RWPE1 (cell line): ENCODE data around the gene ARHGAP24.

Experiments used
- CTCF ChIA-PET: fragments of 350-600 bp; sonication (Branson Sonifier 250); formaldehyde crosslinking; extraction: SDS; loops from one replicate; lab custom pipeline; 2021; lab: Yijun Ruan, JAX
- POLR2A ChIA-PET: fragments of 400-600 bp; formaldehyde crosslinking; extraction: SDS; loops from one replicate; lab custom pipeline; 2020; ENCODE audit warnings: antibody characterized with exemption; ENCODE audit not compliant: low non-redundant PET; lab: Yijun Ruan, JAX
- DNase-seq: peaks from one replicate; pipeline ENCODE4 v3.0.0; 2012; ENCODE audit warnings: low spot score
- H3K27ac ChIP-seq: fragments of 450-650 bp; 2 replicates; pipeline ENCODE4 v1.5.1; 2017
- TF ChIP-seq, protein P1 (sequence below): fragments of 450-650 bp; conservative IDR thresholded peaks from 2 replicates; pipeline ENCODE4 v1.5.1; 2017; ENCODE audit warnings: low read depth, mild to moderate bottlenecking

The ARHGAP24 gene

DNA sequence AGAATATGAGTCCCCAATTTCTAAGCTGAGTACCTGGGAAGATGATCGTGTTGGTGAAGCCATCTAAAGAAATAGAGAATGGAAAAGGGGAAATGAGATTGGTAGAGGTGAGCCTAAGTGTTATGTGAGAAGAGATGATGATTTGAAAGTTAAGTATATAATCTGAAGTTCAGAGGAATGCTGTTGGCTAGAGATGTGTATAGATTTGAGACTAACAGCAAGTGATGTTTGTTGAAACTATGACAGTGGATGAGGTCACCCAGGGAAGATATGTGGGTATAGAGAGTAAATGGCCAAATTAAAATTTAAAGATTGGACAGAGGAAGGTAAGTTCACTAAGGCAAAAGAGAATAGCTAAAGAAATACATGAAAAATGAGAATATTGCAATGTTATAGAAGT lies 560.7 kb downstream of the ARHGAP24 start:
- no peak overlapping the region for H3K27ac ChIP-seq
- no peak for DNase-seq
- TF ChIP-seq, protein P1, sequence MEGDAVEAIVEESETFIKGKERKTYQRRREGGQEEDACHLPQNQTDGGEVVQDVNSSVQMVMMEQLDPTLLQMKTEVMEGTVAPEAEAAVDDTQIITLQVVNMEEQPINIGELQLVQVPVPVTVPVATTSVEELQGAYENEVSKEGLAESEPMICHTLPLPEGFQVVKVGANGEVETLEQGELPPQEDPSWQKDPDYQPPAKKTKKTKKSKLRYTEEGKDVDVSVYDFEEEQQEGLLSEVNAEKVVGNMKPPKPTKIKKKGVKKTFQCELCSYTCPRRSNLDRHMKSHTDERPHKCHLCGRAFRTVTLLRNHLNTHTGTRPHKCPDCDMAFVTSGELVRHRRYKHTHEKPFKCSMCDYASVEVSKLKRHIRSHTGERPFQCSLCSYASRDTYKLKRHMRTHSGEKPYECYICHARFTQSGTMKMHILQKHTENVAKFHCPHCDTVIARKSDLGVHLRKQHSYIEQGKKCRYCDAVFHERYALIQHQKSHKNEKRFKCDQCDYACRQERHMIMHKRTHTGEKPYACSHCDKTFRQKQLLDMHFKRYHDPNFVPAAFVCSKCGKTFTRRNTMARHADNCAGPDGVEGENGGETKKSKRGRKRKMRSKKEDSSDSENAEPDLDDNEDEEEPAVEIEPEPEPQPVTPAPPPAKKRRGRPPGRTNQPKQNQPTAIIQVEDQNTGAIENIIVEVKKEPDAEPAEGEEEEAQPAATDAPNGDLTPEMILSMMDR, result no peak
- CTCF ChIA-PET, result interaction anchor here (1.7 kb wide), 1 partner anchor 9 kb away, joined by 7 read pairs; no protein-coding TSS in a partner anchor
- POLR2A ChIA-PET, result no interaction called here

DNA sequence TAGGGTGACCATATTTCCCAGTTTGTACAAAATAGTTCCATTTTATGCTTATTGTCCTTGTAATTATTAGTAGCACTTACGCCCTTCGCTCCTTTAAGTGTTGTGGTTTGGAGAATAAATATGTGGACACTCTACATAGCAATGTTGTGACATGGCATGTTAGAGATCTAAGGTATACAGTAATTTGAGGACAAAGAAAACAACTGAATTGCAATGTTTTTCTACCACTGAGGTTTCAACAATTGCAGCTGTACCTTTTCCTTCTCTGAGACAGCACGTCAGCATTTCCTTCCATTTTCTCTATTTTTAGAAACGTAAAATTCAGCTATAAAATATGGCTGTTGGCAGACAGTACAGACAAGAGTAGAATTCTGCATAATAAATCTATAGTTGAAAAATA lies 561.8 kb downstream of the ARHGAP24 start:
- TF ChIP-seq, protein P1, result no peak
- H3K27ac ChIP-seq, result no peak overlapping the region
- ChIA-PET CTCF (interaction anchor here (0.6 to 1.7 kb wide), 3 partner anchors 8 to 869 kb away, joined by 3 to 7 read pairs (median 5); no protein-coding TSS in a partner anchor), POLR2A (no interaction called here)
- DNase-seq, result no peak

DNA sequence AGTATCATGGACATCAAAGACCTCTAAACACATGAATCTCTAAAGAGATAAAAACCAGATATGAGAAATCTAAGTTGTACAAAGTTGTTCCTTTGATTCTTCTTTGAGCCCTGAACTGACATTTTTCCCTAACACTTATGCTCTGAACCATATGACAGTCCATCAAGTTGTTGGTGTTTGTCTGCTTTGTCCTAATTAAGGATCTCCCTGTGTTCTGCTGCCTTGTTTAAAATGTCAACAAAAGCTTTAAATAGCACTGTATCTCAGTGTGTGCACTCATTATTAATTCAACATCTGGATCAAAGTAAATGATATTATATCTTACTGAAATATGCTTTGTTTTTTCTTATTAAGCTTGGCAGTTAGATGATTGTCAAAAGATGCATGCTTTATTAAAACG lies 563.1 kb downstream of the ARHGAP24 start:
- TF ChIP-seq, protein P1, result no peak
- CTCF ChIA-PET, result interaction anchor here (0.6 kb wide), 1 partner anchor 66 kb away, joined by 3 read pairs; no protein-coding TSS in a partner anchor
- no peak overlapping the region for H3K27ac ChIP-seq
- DNase-seq, result no peak
- POLR2A ChIA-PET, result no interaction called here

DNA sequence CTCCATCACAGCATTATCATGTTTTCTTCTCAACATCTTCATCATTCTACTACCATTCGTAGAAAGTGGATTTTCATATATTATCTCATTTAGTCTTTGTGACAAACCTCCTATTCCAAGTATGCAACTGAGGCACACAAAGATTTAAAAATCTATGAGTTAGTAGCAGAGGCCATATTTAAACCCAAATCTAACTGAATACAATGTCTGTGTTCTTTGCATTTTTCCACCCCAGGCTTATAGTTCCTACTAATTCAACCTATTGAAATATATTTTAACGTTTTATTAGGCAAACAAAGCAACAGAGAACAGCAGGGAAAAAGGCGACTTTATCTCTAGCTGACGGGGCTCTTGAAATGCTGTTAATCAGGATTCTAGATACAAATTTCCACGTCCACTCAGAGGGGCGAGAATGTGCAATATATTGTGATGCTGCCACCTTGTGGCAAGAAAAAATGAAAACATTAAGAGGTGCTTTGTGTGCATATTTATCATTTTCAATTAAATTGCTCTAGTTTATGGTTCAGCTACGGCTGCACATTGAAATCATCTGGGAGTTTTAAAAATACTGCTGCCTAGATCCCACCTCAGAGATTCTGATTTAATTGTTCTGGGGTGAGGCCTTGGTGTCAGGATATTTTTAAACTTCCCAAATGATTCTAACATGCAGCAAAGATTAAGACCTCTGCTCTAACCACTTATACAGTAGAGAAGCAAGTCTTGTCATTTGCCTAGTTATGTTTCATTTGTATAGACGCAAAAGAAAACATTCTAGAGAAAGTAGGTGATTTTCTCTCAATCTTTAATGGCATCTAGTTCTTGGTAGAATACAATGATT lies 569.0 kb downstream of the ARHGAP24 start:
- TF ChIP-seq, protein P1, result peak; percentile 73
- POLR2A ChIA-PET, result no interaction called here
- H3K27ac ChIP-seq, result no peak overlapping the region
- peak; percentile 15 for DNase-seq
- CTCF ChIA-PET, result interaction anchor here (0.6 to 1.9 kb wide), 3 partner anchors 7 to 1958 kb away, joined by 3 to 7 read pairs (median 4); no protein-coding TSS in a partner anchor

DNA sequence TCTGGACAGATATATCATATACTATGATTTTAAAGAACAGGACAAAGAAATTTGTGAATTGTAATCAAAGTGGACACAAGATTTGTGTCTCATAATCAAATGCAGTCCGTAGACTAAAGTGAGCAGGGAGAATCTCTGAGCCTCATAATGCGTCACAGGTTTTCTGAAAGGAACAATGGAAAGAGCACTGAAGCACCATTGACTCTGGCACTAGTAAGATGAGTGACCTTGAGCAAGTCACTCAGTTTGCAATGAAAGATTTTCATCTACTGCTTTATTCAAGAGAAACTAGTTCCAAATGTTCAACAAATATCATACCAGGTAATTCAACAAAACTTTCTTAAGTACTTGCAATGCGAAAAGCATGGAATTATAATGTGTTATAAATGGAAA lies 569.6 kb downstream of the ARHGAP24 start:
- ChIA-PET CTCF (interaction anchor here (0.6 to 1.9 kb wide), 2 partner anchors 8 to 1958 kb away, joined by 4 to 7 read pairs; no protein-coding TSS in a partner anchor), POLR2A (no interaction called here)
- TF ChIP-seq, protein P1, result no peak
- no peak for DNase-seq
- no peak overlapping the region for H3K27ac ChIP-seq

DNA sequence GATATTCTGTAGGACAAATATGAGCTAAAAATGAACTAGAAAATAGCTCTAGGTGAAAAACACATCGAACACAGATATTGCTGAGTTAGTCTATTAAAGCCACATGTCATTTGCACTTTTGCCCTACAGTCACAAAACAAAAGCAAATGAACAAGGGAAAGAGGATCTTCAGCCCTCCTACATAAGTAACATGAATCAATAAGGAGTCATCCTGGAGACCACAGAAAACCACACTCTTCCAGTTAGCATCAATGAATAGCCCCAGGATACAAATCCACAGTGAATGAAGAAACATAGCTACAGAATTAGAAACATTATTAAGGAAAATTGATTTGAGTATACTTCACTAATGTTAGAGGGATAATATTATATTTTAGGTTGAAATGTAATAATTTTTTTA lies 573.5 kb downstream of the ARHGAP24 start:
- TF ChIP-seq, protein P1, result no peak
- DNase-seq, result no peak
- H3K27ac ChIP-seq, result no peak overlapping the region
- POLR2A ChIA-PET, result no interaction called here
- CTCF ChIA-PET, result interaction anchor here (1.6 kb wide), 1 partner anchor 79 kb away, joined by 5 read pairs; no protein-coding TSS in a partner anchor
